Measurements from ENCODE around the gene RAB11A.

GRCh38 chr15:65824031-65824743, 45.1 kb upstream of the RAB11A start:
- TF ChIP-seq POLR2A (IDR thresholded peaks at IDR 0.05) (no peak), CTCF (IDR thresholded peaks at IDR 0.05) (peak in 5 of 7 experiments; percentile 29 to 54 (median 46)), POLR2AphosphoS5 (IDR thresholded peaks at IDR 0.05) (no peak), EP300 (IDR thresholded peaks at IDR 0.05) (no peak)
